Right atrium auricular region (tissue), 2 donors: Measurements from ENCODE around the gene AMPH. TPM values are rescaled to one million over a fixed set of nuclear protein-coding genes. Genes with fewer than 3 reads are reported as not detected.

ENCODE experiments used
- DNase-seq: peaks from one replicate; pipeline ENCODE4 v3.0.0-alpha.2; 2019; ENCODE audit warnings: low spot score
- H3K27ac ChIP-seq, 2 donors: fragments of 200-600 bp; sonication (generic); 1 replicate in 1 of 2; 2 replicates in 1 of 2; pipeline ENCODE4 v1.5.1; 2016 to 2019
- H3K27me3 ChIP-seq, 2 donors: fragments of 200-600 bp; sonication (generic); one replicate each; pipeline versions ENCODE4 v1.5.1 to v1.6.0; 2017 to 2019
- H3K36me3 ChIP-seq: fragments of 200-600 bp; sonication (generic); one replicate; pipeline ENCODE4 v1.5.1; 2016
- H3K4me1 ChIP-seq, 2 donors: fragments of 200-600 bp; sonication (generic); one replicate each; pipeline versions ENCODE4 v1.5.1 to v1.6.0; 2017 to 2019
- H3K4me3 ChIP-seq, 2 donors: fragments of 200-600 bp; sonication (generic); 1 replicate in 1 of 2; 2 replicates in 1 of 2; pipeline ENCODE4 v1.5.1; 2017 to 2019; ENCODE audit warnings: mild to moderate bottlenecking in 1 of 2, moderate library complexity in 1 of 2
- H3K9me3 ChIP-seq, 2 donors: fragments of 200-600 bp; sonication (generic); one replicate each; pipeline ENCODE4 v1.5.1; 2019
- total RNA-seq, 2 donors: library from RNA; depleted of rRNA; stranded (reverse); fragments of >200 nt; gene quantifications; one replicate each; pipeline ENCODE4 v1.1.0, GENCODE V29; 2016
- TF ChIP-seq, protein P1 (sequence below), 2 donors: fragments of 200-600 bp; sonication (generic); IDR thresholded peaks; one replicate each; pipeline ENCODE4 v1.5.1; 2019; ENCODE audit warnings: antibody characterized with exemption in 2 of 2

The AMPH gene
- total RNA-seq, 2 donors from 2014 or later: 5.3 to 9.0 TPM

DNA sequence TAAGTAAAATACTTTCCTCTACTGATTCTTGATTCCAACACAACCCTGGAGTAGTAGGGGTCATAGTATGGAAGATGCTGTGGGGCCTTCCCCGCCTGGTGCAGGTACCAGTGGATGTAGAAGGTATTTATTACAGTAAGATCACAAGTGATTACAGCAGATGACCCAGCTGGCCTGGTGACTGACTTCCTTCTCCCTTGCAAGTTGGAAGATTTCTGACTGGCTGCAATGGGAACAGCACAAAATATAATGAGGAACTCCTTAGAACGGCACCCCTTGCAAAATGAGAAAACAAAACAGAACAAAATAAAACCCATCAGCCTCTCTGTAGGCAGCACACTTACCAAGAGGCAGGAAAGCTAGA lies 296.1 kb downstream of the AMPH start:
- H3K4me1 ChIP-seq: peaks cover 0 to 7% of the 10 kb centered on the region in 2 donors
- no peaks in the 10 kb centered on the region for H3K36me3 ChIP-seq
- DNase-seq: no peak
- H3K27me3 ChIP-seq: no peaks in the 10 kb centered on the region
- TF ChIP-seq, protein P1, sequence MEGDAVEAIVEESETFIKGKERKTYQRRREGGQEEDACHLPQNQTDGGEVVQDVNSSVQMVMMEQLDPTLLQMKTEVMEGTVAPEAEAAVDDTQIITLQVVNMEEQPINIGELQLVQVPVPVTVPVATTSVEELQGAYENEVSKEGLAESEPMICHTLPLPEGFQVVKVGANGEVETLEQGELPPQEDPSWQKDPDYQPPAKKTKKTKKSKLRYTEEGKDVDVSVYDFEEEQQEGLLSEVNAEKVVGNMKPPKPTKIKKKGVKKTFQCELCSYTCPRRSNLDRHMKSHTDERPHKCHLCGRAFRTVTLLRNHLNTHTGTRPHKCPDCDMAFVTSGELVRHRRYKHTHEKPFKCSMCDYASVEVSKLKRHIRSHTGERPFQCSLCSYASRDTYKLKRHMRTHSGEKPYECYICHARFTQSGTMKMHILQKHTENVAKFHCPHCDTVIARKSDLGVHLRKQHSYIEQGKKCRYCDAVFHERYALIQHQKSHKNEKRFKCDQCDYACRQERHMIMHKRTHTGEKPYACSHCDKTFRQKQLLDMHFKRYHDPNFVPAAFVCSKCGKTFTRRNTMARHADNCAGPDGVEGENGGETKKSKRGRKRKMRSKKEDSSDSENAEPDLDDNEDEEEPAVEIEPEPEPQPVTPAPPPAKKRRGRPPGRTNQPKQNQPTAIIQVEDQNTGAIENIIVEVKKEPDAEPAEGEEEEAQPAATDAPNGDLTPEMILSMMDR (IDR thresholded peaks at IDR 0.05): no peak
- no peak overlapping the region for H3K27ac ChIP-seq
- no peak overlapping the region for H3K4me3 ChIP-seq
- no peaks in the 10 kb centered on the region for H3K9me3 ChIP-seq

- Histone ChIP-seq H3K9me3 (no peaks in the 10 kb centered on the region), H3K27me3 (no peaks in the 10 kb centered on the region), H3K36me3 (no peaks in the 10 kb centered on the region), H3K4me3 (no peak overlapping the region), H3K4me1 (peaks cover 0 to 7% of the 10 kb centered on the region in 2 donors), H3K27ac (no peak overlapping the region)
- no peak for DNase-seq
- TF ChIP-seq, protein P1 (IDR thresholded peaks at IDR 0.05): no peak
These were observed 297.0 kb downstream of the AMPH start for GRCh38 chr7:38334163-38334562.
